ENCODE data around the gene CNOT8.

Gene CNOT8

GRCh38 chr5:154858297-154858971, at the start of gene CNOT8:
CNOT8 (plus strand) TSS chr5:154858627; CDS start chr5:154863279, 4,652 bp downstream.
- peak; percentile 92 for DNase-seq (ENCODE audit: low spot score)
- no peak for TF ChIP-seq CTCF (IDR thresholded peaks at IDR 0.05; ENCODE audit: borderline replicate concordance, control extremely low read depth, extremely low read depth, insufficient read depth, missing control alignments)
- in situ Hi-C loops (cut with MboI; ENCODE audit: low sequenced_read_pairs, unreplicated experiment) = no loop called here

- no peak for TF ChIP-seq CTCF (IDR thresholded peaks at IDR 0.05; ENCODE audit: borderline replicate concordance, control extremely low read depth, extremely low read depth, insufficient read depth, missing control alignments)
- DNase-seq (ENCODE audit: low spot score) = no peak
- in situ Hi-C loops (cut with MboI; ENCODE audit: low sequenced_read_pairs, unreplicated experiment) = loop anchor here (10.0 kb wide), 1 partner anchor 156 kb away; no protein-coding TSS in a partner anchor
Measured at GRCh38 chr5:154811239-154811638, 47.2 kb upstream of the CNOT8 start.

- in situ Hi-C loops (cut with MboI; ENCODE audit: low sequenced_read_pairs, unreplicated experiment) = loop anchor here (10.0 kb wide), 1 partner anchor 157 kb away; no protein-coding TSS in a partner anchor
- DNase-seq (ENCODE audit: low spot score) = peak; percentile 77
- TF ChIP-seq CTCF (IDR thresholded peaks at IDR 0.05; ENCODE audit: borderline replicate concordance, control extremely low read depth, extremely low read depth, insufficient read depth, missing control alignments) = peak; percentile 75
Measured at GRCh38 chr5:154811653-154812465, 46.6 kb upstream of the CNOT8 start.

GRCh38 chr5:154813158-154813557, 45.3 kb upstream of the CNOT8 start:
- TF ChIP-seq CTCF (IDR thresholded peaks at IDR 0.05; ENCODE audit: borderline replicate concordance, control extremely low read depth, extremely low read depth, insufficient read depth, missing control alignments) = no peak
- DNase-seq (ENCODE audit: low spot score) = no peak
- in situ Hi-C loops (cut with MboI; ENCODE audit: low sequenced_read_pairs, unreplicated experiment) = loop anchor here (10.0 kb wide), 1 partner anchor 158 kb away; no protein-coding TSS in a partner anchor

GRCh38 chr5:154813736-154814135, 44.7 kb upstream of the CNOT8 start:
- TF ChIP-seq CTCF (IDR thresholded peaks at IDR 0.05; ENCODE audit: borderline replicate concordance, control extremely low read depth, extremely low read depth, insufficient read depth, missing control alignments) = no peak
- DNase-seq (ENCODE audit: low spot score) = no peak
- in situ Hi-C loops (cut with MboI; ENCODE audit: low sequenced_read_pairs, unreplicated experiment) = loop anchor here (10.0 kb wide), 1 partner anchor 159 kb away; no protein-coding TSS in a partner anchor

GRCh38 chr5:154815025-154815424, 43.4 kb upstream of the CNOT8 start:
- DNase-seq (ENCODE audit: low spot score) = no peak
- in situ Hi-C loops (cut with MboI; ENCODE audit: low sequenced_read_pairs, unreplicated experiment) = loop anchor here (10.0 kb wide), 1 partner anchor 160 kb away; no protein-coding TSS in a partner anchor
- TF ChIP-seq CTCF (IDR thresholded peaks at IDR 0.05; ENCODE audit: borderline replicate concordance, control extremely low read depth, extremely low read depth, insufficient read depth, missing control alignments) = no peak
